HepG2 (cell line): ENCODE results near the gene C11orf54. TPM values are rescaled to one million over a fixed set of nuclear protein-coding genes. Genes with fewer than 3 reads are reported as not detected.
A peak's percentile ranks its signal among the peaks of the same experiment; 100 is the strongest.

ENCODE experiments used
- CREBL2 ChIP-seq: sonication (generic); formaldehyde crosslinking; IDR thresholded peaks from 2 replicates; pipeline ENCODE4 v1.8.1; 2023; ENCODE audit warnings: missing genetic modification reagents, mild to moderate bottlenecking, borderline replicate concordance
- ELK4 ChIP-seq: sonication (generic); formaldehyde crosslinking; IDR thresholded peaks from 2 replicates; pipeline ENCODE4 v1.9.0; 2021; ENCODE audit warnings: missing genetic modification reagents, borderline replicate concordance
- EZH2 ChIP-seq: conservative IDR thresholded peaks from 2 replicates; pipeline ENCODE4 v1.6.1; 2012; ENCODE audit warnings: mild to moderate bottlenecking, low read depth, low read length, moderate library complexity
- GMEB1 ChIP-seq: sonication (generic); formaldehyde crosslinking; IDR thresholded peaks from 2 replicates; pipeline ENCODE4 v1.5.1; 2020; ENCODE audit warnings: missing genetic modification reagents, mild to moderate bottlenecking, borderline replicate concordance
- MIXL1 ChIP-seq: IDR thresholded peaks from 2 replicates; pipeline ENCODE4 v1.6.1; 2016
- SKI ChIP-seq: fragments of 450-650 bp; IDR thresholded peaks from one replicate; pipeline ENCODE4 v1.6.1; 2018; ENCODE audit warnings: mild to moderate bottlenecking; ENCODE audit not compliant: partially characterized antibody
- TIGD3 ChIP-seq: sonication (generic); formaldehyde crosslinking; IDR thresholded peaks from 2 replicates; pipeline ENCODE4 v1.5.1; 2020; ENCODE audit warnings: mild to moderate bottlenecking, missing genetic modification reagents, borderline replicate concordance
- polyA plus RNA-seq, 8 experiments: library from polyadenylated mRNA; depleted of rRNA in 3 of 8; stranded (reverse) in 7 of 8; unstranded in 1 of 8; fragments of >200 nt; fragmentation: Illumina TruSeq in 4 of 8; extraction: Trizol in 4 of 8; gene quantifications; 2 replicates each; pipeline versions ENCODE4 v1.2.1 to v1.2.3, GENCODE V29; 2011 to 2016; ENCODE audit warnings: low read depth in 4 of 8, missing spikeins in 1 of 8, mixed read lengths in 1 of 8; ENCODE audit not compliant: insufficient read depth in 1 of 8
- total RNA-seq, 5 experiments: library from RNA; depleted of rRNA; stranded (reverse); fragments of >200 nt; fragmentation: Illumina TruSeq; extraction: Trizol; gene quantifications; 2 replicates each; pipeline ENCODE4 v1.2.3, GENCODE V29; 2016; ENCODE audit warnings: low read depth in 1 of 5
- TF ChIP-seq, protein P1 (sequence below): sonication (generic); formaldehyde crosslinking; IDR thresholded peaks from 2 replicates; pipeline ENCODE4 v1.4.0; 2020; ENCODE audit warnings: mild to moderate bottlenecking, missing genetic modification reagents
- TF ChIP-seq, protein P2 (sequence below): sonication (generic); formaldehyde crosslinking; IDR thresholded peaks from 2 replicates; pipeline ENCODE4 v1.9.0; 2021; ENCODE audit warnings: mild to moderate bottlenecking, missing genetic modification reagents

Gene C11orf54
- total and polyA plus RNA-seq, 2 of the 13 experiments (the other 11 are each of a cell fraction or from before 2014, with no cell fraction given) = 42.7 to 50.1 TPM

- TF ChIP-seq ELK4 (no peak), MIXL1 (CRISPR knock-in tag) (0 out of 2 replicates have a peak, but pooled peaks have one; percentile 20), TIGD3 (CRISPR knock-in tag) (0 out of 2 replicates have a peak, but pooled peaks have one; percentile 23), EZH2 (no peak), SKI (no peak), CREBL2 (CRISPR knock-in tag) (no peak), GMEB1 (CRISPR knock-in tag) (peak; percentile 91)
- TF ChIP-seq, protein P1, sequence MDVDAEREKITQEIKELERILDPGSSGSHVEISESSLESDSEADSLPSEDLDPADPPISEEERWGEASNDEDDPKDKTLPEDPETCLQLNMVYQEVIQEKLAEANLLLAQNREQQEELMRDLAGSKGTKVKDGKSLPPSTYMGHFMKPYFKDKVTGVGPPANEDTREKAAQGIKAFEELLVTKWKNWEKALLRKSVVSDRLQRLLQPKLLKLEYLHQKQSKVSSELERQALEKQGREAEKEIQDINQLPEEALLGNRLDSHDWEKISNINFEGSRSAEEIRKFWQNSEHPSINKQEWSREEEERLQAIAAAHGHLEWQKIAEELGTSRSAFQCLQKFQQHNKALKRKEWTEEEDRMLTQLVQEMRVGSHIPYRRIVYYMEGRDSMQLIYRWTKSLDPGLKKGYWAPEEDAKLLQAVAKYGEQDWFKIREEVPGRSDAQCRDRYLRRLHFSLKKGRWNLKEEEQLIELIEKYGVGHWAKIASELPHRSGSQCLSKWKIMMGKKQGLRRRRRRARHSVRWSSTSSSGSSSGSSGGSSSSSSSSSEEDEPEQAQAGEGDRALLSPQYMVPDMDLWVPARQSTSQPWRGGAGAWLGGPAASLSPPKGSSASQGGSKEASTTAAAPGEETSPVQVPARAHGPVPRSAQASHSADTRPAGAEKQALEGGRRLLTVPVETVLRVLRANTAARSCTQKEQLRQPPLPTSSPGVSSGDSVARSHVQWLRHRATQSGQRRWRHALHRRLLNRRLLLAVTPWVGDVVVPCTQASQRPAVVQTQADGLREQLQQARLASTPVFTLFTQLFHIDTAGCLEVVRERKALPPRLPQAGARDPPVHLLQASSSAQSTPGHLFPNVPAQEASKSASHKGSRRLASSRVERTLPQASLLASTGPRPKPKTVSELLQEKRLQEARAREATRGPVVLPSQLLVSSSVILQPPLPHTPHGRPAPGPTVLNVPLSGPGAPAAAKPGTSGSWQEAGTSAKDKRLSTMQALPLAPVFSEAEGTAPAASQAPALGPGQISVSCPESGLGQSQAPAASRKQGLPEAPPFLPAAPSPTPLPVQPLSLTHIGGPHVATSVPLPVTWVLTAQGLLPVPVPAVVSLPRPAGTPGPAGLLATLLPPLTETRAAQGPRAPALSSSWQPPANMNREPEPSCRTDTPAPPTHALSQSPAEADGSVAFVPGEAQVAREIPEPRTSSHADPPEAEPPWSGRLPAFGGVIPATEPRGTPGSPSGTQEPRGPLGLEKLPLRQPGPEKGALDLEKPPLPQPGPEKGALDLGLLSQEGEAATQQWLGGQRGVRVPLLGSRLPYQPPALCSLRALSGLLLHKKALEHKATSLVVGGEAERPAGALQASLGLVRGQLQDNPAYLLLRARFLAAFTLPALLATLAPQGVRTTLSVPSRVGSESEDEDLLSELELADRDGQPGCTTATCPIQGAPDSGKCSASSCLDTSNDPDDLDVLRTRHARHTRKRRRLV = no peak
- TF ChIP-seq, protein P2, sequence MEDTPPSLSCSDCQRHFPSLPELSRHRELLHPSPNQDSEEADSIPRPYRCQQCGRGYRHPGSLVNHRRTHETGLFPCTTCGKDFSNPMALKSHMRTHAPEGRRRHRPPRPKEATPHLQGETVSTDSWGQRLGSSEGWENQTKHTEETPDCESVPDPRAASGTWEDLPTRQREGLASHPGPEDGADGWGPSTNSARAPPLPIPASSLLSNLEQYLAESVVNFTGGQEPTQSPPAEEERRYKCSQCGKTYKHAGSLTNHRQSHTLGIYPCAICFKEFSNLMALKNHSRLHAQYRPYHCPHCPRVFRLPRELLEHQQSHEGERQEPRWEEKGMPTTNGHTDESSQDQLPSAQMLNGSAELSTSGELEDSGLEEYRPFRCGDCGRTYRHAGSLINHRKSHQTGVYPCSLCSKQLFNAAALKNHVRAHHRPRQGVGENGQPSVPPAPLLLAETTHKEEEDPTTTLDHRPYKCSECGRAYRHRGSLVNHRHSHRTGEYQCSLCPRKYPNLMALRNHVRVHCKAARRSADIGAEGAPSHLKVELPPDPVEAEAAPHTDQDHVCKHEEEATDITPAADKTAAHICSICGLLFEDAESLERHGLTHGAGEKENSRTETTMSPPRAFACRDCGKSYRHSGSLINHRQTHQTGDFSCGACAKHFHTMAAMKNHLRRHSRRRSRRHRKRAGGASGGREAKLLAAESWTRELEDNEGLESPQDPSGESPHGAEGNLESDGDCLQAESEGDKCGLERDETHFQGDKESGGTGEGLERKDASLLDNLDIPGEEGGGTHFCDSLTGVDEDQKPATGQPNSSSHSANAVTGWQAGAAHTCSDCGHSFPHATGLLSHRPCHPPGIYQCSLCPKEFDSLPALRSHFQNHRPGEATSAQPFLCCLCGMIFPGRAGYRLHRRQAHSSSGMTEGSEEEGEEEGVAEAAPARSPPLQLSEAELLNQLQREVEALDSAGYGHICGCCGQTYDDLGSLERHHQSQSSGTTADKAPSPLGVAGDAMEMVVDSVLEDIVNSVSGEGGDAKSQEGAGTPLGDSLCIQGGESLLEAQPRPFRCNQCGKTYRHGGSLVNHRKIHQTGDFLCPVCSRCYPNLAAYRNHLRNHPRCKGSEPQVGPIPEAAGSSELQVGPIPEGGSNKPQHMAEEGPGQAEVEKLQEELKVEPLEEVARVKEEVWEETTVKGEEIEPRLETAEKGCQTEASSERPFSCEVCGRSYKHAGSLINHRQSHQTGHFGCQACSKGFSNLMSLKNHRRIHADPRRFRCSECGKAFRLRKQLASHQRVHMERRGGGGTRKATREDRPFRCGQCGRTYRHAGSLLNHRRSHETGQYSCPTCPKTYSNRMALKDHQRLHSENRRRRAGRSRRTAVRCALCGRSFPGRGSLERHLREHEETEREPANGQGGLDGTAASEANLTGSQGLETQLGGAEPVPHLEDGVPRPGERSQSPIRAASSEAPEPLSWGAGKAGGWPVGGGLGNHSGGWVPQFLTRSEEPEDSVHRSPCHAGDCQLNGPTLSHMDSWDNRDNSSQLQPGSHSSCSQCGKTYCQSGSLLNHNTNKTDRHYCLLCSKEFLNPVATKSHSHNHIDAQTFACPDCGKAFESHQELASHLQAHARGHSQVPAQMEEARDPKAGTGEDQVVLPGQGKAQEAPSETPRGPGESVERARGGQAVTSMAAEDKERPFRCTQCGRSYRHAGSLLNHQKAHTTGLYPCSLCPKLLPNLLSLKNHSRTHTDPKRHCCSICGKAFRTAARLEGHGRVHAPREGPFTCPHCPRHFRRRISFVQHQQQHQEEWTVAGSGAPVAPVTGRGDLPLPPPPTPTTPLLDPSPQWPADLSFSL (CRISPR knock-in tag) = no peak
These were observed at the start of gene C11orf54, which contains the start of gene TAF1D (continued) for GRCh38 chr11:93741094-93741881.
